H9 (cell line): ENCODE data around the gene ECD. TPM values are rescaled to one million over a fixed set of nuclear protein-coding genes. Genes with fewer than 3 reads are reported as not detected.

Experiments used
- DNase-seq: peaks from one replicate; pipeline ENCODE4 v3.0.0-alpha.2; 2017
- H2AFZ ChIP-seq: one replicate; pipeline ENCODE4 v1.6.1; 2013; ENCODE audit warnings: mild to moderate bottlenecking, low read length, control low read depth, moderate library complexity
- H2AK5ac ChIP-seq: 2 replicates; pipeline ENCODE4 v1.6.1; 2013; ENCODE audit warnings: low read length, control low read depth, mixed read lengths; ENCODE audit not compliant: insufficient read length
- H2BK120ac ChIP-seq: one replicate; pipeline ENCODE4 v1.6.1; 2013; ENCODE audit warnings: low read depth, mild to moderate bottlenecking, low read length, control low read depth, inconsistent platforms; ENCODE audit not compliant: poor library complexity, severe bottlenecking
- H2BK12ac ChIP-seq: 2 replicates; pipeline ENCODE4 v1.6.1; 2013; ENCODE audit warnings: low read length, control low read depth, mixed read lengths, low read depth; ENCODE audit not compliant: insufficient read length
- H2BK15ac ChIP-seq: 2 replicates; pipeline ENCODE4 v1.6.1; 2013; ENCODE audit warnings: low read depth, low read length, control low read depth
- H2BK20ac ChIP-seq: one replicate; pipeline ENCODE4 v1.6.1; 2013; ENCODE audit warnings: low read depth, mild to moderate bottlenecking, low read length, control low read depth, inconsistent platforms; ENCODE audit not compliant: poor library complexity, severe bottlenecking
- H2BK5ac ChIP-seq: 2 replicates; pipeline ENCODE4 v1.6.1; 2013; ENCODE audit warnings: low read length, control low read depth, mixed read lengths; ENCODE audit not compliant: insufficient read length
- H3K14ac ChIP-seq: 2 replicates; pipeline ENCODE4 v1.6.1; 2013; ENCODE audit warnings: low read length, control low read depth; ENCODE audit not compliant: insufficient read depth
- H3K18ac ChIP-seq: 2 replicates; pipeline ENCODE4 v1.6.1; 2013; ENCODE audit warnings: low read depth, mild to moderate bottlenecking, mixed read lengths, low read length, control low read depth; ENCODE audit not compliant: insufficient read length
- H3K23ac ChIP-seq: 2 replicates; pipeline ENCODE4 v1.6.1; 2013; ENCODE audit warnings: low read length, control low read depth, mixed read lengths, low read depth; ENCODE audit not compliant: insufficient read length
- H3K23me2 ChIP-seq: 2 replicates; pipeline ENCODE4 v1.6.1; 2013; ENCODE audit warnings: low read depth, mild to moderate bottlenecking, mixed read lengths, low read length, control low read depth; ENCODE audit not compliant: insufficient read length, poor library complexity, severe bottlenecking
- H3K27ac ChIP-seq: 2 replicates; pipeline ENCODE4 v1.5.1; 2013; ENCODE audit warnings: low read length, control low read depth, mixed read lengths, low read depth; ENCODE audit not compliant: insufficient read length
- H3K27me3 ChIP-seq: 2 replicates; pipeline ENCODE4 v1.6.1; 2013; ENCODE audit warnings: low read length, control low read depth, inconsistent platforms; ENCODE audit not compliant: insufficient read depth
- H3K4ac ChIP-seq: 2 replicates; pipeline ENCODE4 v1.6.1; 2013; ENCODE audit warnings: low read depth, mild to moderate bottlenecking, control low read depth, inconsistent platforms, low read length, moderate library complexity
- H3K4me1 ChIP-seq: 2 replicates; pipeline ENCODE4 v1.6.1; 2013; ENCODE audit warnings: low read length, control low read depth, inconsistent platforms; ENCODE audit not compliant: insufficient read depth
- H3K4me2 ChIP-seq: 2 replicates; pipeline ENCODE4 v1.6.1; 2013; ENCODE audit warnings: low read length, control low read depth, mixed read lengths; ENCODE audit not compliant: insufficient read length, insufficient read depth
- H3K56ac ChIP-seq: 2 replicates; pipeline ENCODE4 v1.6.1; 2013; ENCODE audit warnings: low read depth, mild to moderate bottlenecking, mixed read lengths, low read length, control low read depth; ENCODE audit not compliant: insufficient read length
- H3K79me1 ChIP-seq: 2 replicates; pipeline ENCODE4 v1.6.1; 2013; ENCODE audit warnings: low read depth, mild to moderate bottlenecking, moderate library complexity, low read length, control low read depth, inconsistent platforms; ENCODE audit not compliant: insufficient read depth, poor library complexity, severe bottlenecking
- H3K79me2 ChIP-seq: 2 replicates; pipeline ENCODE4 v1.6.1; 2013; ENCODE audit warnings: low read length, control low read depth, inconsistent platforms; ENCODE audit not compliant: insufficient read depth
- H3K9ac ChIP-seq: 2 replicates; pipeline ENCODE4 v1.6.1; 2013; ENCODE audit warnings: low read length, control low read depth, mixed read lengths; ENCODE audit not compliant: insufficient read length; ENCODE audit errors: extremely low read depth
- H3K9me3 ChIP-seq: one replicate; pipeline ENCODE4 v1.6.1; 2013; ENCODE audit warnings: low read depth, low read length, inconsistent platforms; ENCODE audit not compliant: control insufficient read depth
- H3T11ph ChIP-seq: one replicate; pipeline ENCODE4 v1.6.1; 2013; ENCODE audit warnings: mild to moderate bottlenecking, low read length, control low read depth, inconsistent platforms
- H4K20me1 ChIP-seq: one replicate; pipeline ENCODE4 v1.6.1; 2013; ENCODE audit not compliant: control insufficient read depth, insufficient read length, insufficient read depth
- H4K5ac ChIP-seq: 2 replicates; pipeline ENCODE4 v1.6.1; 2013; ENCODE audit warnings: low read depth, mild to moderate bottlenecking, mixed read lengths, low read length, control low read depth; ENCODE audit not compliant: insufficient read length
- H4K8ac ChIP-seq: replicated peaks from 2 replicates; pipeline ENCODE4 v1.6.1; 2013; ENCODE audit warnings: low read length, control low read depth, mixed read lengths, low read depth; ENCODE audit not compliant: insufficient read length
- H4K91ac ChIP-seq: 2 replicates; pipeline ENCODE4 v1.6.1; 2013; ENCODE audit warnings: low read depth, mild to moderate bottlenecking, moderate library complexity, mixed read lengths, low read length, control low read depth; ENCODE audit not compliant: insufficient read length
- H3K27ac Mint-ChIP-seq, 3 experiments: 2 replicates in 2 of 3; 3 replicates in 1 of 3; pipeline ENCODE4 v1.8.0; 2020 to 2021; ENCODE audit warnings: mixed read lengths in 3 of 3, mild to moderate bottlenecking in 1 of 3, moderate library complexity in 1 of 3
- H3K27me3 Mint-ChIP-seq: 2 replicates; pipeline ENCODE4 v1.8.0; 2021; ENCODE audit warnings: low read depth, mild to moderate bottlenecking, moderate library complexity, mixed read lengths
- H3K36me3 Mint-ChIP-seq, 3 experiments: 2 replicates in 2 of 3; 3 replicates in 1 of 3; pipeline ENCODE4 v1.8.0; 2020 to 2021; ENCODE audit warnings: low read depth in 3 of 3, mixed read lengths in 3 of 3; ENCODE audit not compliant: insufficient read depth in 1 of 3
- H3K4me1 Mint-ChIP-seq, 2 experiments: 2 replicates each; pipeline ENCODE4 v1.8.0; 2020; ENCODE audit warnings: mixed read lengths in 2 of 2
- H3K4me3 Mint-ChIP-seq, 2 experiments: 2 replicates in 1 of 2; 3 replicates in 1 of 2; pipeline ENCODE4 v1.8.0; 2020 to 2021; ENCODE audit warnings: mild to moderate bottlenecking in 2 of 2, mixed read lengths in 2 of 2, moderate library complexity in 1 of 2
- H3K9me3 Mint-ChIP-seq, 2 experiments: 2 replicates in 1 of 2; 3 replicates in 1 of 2; pipeline ENCODE4 v1.8.0; 2020; ENCODE audit warnings: mild to moderate bottlenecking in 2 of 2, mixed read lengths in 2 of 2, moderate library complexity in 1 of 2
- CTCF ChIP-seq: fragments of 200-600 bp; sonication (generic); conservative IDR thresholded peaks from 3 replicates; pipeline ENCODE4 v1.8.0; 2021; ENCODE audit warnings: antibody characterized with exemption, mild to moderate bottlenecking
- WGBS: extraction: QIAGEN DNeasy Blood & Tissue Kit; methylation state at CpG from one replicate; pipeline ENCODE4 v1.1.7; 2013; ENCODE audit warnings: missing lambda C conversion rate, low lambda C conversion rate, mixed read lengths; ENCODE audit not compliant: insufficient read length; ENCODE audit errors: extremely low coverage; 5-methylcytosine and 5-hydroxymethylcytosine counted together
- total RNA-seq: library from RNA; stranded (reverse); gene quantifications from 2 replicates; pipeline ENCODE4 v1.2.1, GENCODE V29; 2021

The ECD gene
- total RNA-seq, 1 experiment from 2014 or later, result 41.6 TPM

- H3K27me3 Mint-ChIP-seq, result no peaks in the 10 kb centered on the region
Observed at GRCh38 chr10:73119952-73120351, 47.9 kb downstream of the ECD start.

More at GRCh38 chr10:73119952-73120351, 47.9 kb downstream of the ECD start:
- Histone ChIP-seq H2BK12ac (no peak overlapping the region), H3K56ac (no peak overlapping the region), H3K27me3 (no peaks in the 10 kb centered on the region), H4K20me1 (no peaks in the 10 kb centered on the region), H3K23ac (no peak overlapping the region), H3K79me2 (no peaks in the 10 kb centered on the region), H3K4me1 (no peaks in the 10 kb centered on the region), H2AK5ac (no peak overlapping the region), H3T11ph (no peak overlapping the region), H3K4ac (no peak overlapping the region), H3K27ac (no peak overlapping the region), H3K18ac (no peak overlapping the region), H2BK15ac (no peak overlapping the region), H2BK120ac (no peak overlapping the region), H2BK5ac (no peak overlapping the region), H3K79me1 (no peaks in the 10 kb centered on the region), H4K8ac (no peak overlapping the region), H3K9me3 (no peaks in the 10 kb centered on the region), H3K23me2 (no peaks in the 10 kb centered on the region), H2BK20ac (no peak overlapping the region), H4K91ac (no peak overlapping the region), H3K9ac (no peak overlapping the region), H2AFZ (no peak overlapping the region), H3K4me2 (no peak overlapping the region), H3K14ac (no peak overlapping the region), H4K5ac (no peak overlapping the region)
- DNase-seq, result no peak
- Mint-ChIP-seq H3K36me3 (peaks cover 2 to 22% (median 4%) of the 10 kb centered on the region in 3 experiments; a peak in 5 of 7 replicates), H3K4me3 (no peak overlapping the region), H3K4me1 (peaks cover 8 to 9% of the 10 kb centered on the region in 2 experiments), H3K27ac (no peak overlapping the region), H3K9me3 (no peaks in the 10 kb centered on the region)
- WGBS, result no CpG with 5 or more reads among the region's 4 CpGs
- TF ChIP-seq CTCF, result no peak
